IMR-90 (cell line): ENCODE results near the gene SFXN2. TPM values are rescaled to one million over a fixed set of nuclear protein-coding genes. Genes with fewer than 3 reads are reported as not detected.

Experiments
- ATAC-seq: fragments of 200-7000 bp; cut with Tn5 transposase; 2 replicates; pipeline ENCODE4 v1.9.1; 2020; ENCODE audit warnings: low read depth, mild to moderate bottlenecking, moderate library complexity
- BruUV-seq: library from RNA; stranded (reverse); fragments of 400-500 nt; replicated peaks from 2 replicates; lab custom pipeline; 2021; lab: Mats Ljungman, UMichigan
- CTCF ChIA-PET: fragments of 300-600 bp; formaldehyde crosslinking; extraction: SDS; loops from one replicate; lab custom pipeline; 2021; ENCODE audit warnings: antibody characterized with exemption; lab: Yijun Ruan, JAX
- POLR2A ChIA-PET: fragments of 300-600 bp; sonication (Branson Sonifier 250); formaldehyde crosslinking; loops from one replicate; lab custom pipeline; 2022; ENCODE audit warnings: antibody characterized with exemption; ENCODE audit not compliant: unreplicated experiment; lab: Charles Lee
- DNase-seq: peaks from one replicate; pipeline ENCODE4 v3.0.0; 2013
- H2AFZ ChIP-seq: replicated peaks from 2 replicates; pipeline ENCODE3; 2013; ENCODE audit warnings: low read length, mild to moderate bottlenecking; ENCODE audit not compliant: poor library complexity
- H2AK5ac ChIP-seq: 2 replicates; pipeline ENCODE4 v1.6.1; 2013; ENCODE audit warnings: low read depth, low read length, inconsistent platforms
- H2AK9ac ChIP-seq: replicated peaks from 2 replicates; pipeline ENCODE3; 2013; ENCODE audit warnings: mild to moderate bottlenecking, low read depth, low read length, moderate library complexity; ENCODE audit not compliant: poor library complexity
- H2BK120ac ChIP-seq: 2 replicates; pipeline ENCODE4 v1.6.1; 2013; ENCODE audit warnings: low read depth, low read length, inconsistent platforms
- H2BK15ac ChIP-seq: 3 replicates; pipeline ENCODE4 v1.6.1; 2013; ENCODE audit warnings: low read depth, low read length, inconsistent platforms
- H2BK20ac ChIP-seq: 2 replicates; pipeline ENCODE4 v1.6.1; 2013; ENCODE audit warnings: low read depth, mild to moderate bottlenecking, inconsistent platforms, low read length, moderate library complexity
- H2BK5ac ChIP-seq: 2 replicates; pipeline ENCODE4 v1.6.1; 2013; ENCODE audit warnings: mild to moderate bottlenecking, low read depth, low read length, inconsistent platforms; ENCODE audit not compliant: poor library complexity, severe bottlenecking
- H3K14ac ChIP-seq: replicated peaks from 2 replicates; pipeline ENCODE4 v1.6.1; 2013; ENCODE audit warnings: low read depth, low read length, inconsistent platforms
- H3K18ac ChIP-seq: 2 replicates; pipeline ENCODE4 v1.6.1; 2013; ENCODE audit warnings: low read depth, low read length, control low read depth
- H3K23ac ChIP-seq: 2 replicates; pipeline ENCODE4 v1.6.1; 2013; ENCODE audit warnings: low read depth, low read length, inconsistent platforms
- H3K27ac ChIP-seq: 2 replicates; pipeline ENCODE4 v1.5.1; 2013; ENCODE audit warnings: mild to moderate bottlenecking, control low read depth, low read length; ENCODE audit not compliant: insufficient read depth
- H3K27me3 ChIP-seq: 2 replicates; pipeline ENCODE4 v1.6.1; 2013; ENCODE audit warnings: low read length; ENCODE audit not compliant: control insufficient read depth, insufficient read depth
- H3K36me3 ChIP-seq: 2 replicates; pipeline ENCODE4 v1.6.1; 2013; ENCODE audit warnings: low read length, mixed read lengths; ENCODE audit not compliant: control insufficient read depth, insufficient read depth
- H3K4ac ChIP-seq: 2 replicates; pipeline ENCODE4 v1.6.1; 2013; ENCODE audit warnings: low read depth, low read length, inconsistent platforms
- H3K4me1 ChIP-seq: 2 replicates; pipeline ENCODE4 v1.6.1; 2013; ENCODE audit warnings: low read length, mixed read lengths; ENCODE audit not compliant: control insufficient read depth, insufficient read depth
- H3K4me2 ChIP-seq: 2 replicates; pipeline ENCODE4 v1.6.1; 2013; ENCODE audit warnings: low read depth, mild to moderate bottlenecking, control low read depth, low read length, moderate library complexity
- H3K4me3 ChIP-seq: 2 replicates; pipeline ENCODE4 v1.5.1; 2013; ENCODE audit warnings: low read depth, mild to moderate bottlenecking, control low read depth, low read length, moderate library complexity; ENCODE audit not compliant: insufficient read depth
- H3K56ac ChIP-seq: 2 replicates; pipeline ENCODE4 v1.6.1; 2013; ENCODE audit warnings: low read length, inconsistent platforms; ENCODE audit not compliant: insufficient read depth; ENCODE audit errors: extremely low read depth
- H3K79me1 ChIP-seq, 2 experiments: 2 replicates each; pipeline ENCODE4 v1.6.1; 2013; ENCODE audit warnings: low read length in 2 of 2, inconsistent platforms in 1 of 2, low read depth in 1 of 2
- H3K9ac ChIP-seq: 2 replicates; pipeline ENCODE4 v1.6.1; 2013; ENCODE audit warnings: low read depth, low read length, control low read depth
- H3K9me1 ChIP-seq: 2 replicates; pipeline ENCODE4 v1.6.1; 2013; ENCODE audit warnings: low read length, inconsistent platforms; ENCODE audit not compliant: insufficient read depth
- H3K9me3 ChIP-seq: 2 replicates; pipeline ENCODE4 v1.6.1; 2013; ENCODE audit warnings: low read length; ENCODE audit not compliant: control insufficient read depth, insufficient read depth
- H4K20me1 ChIP-seq: 2 replicates; pipeline ENCODE4 v1.6.1; 2013; ENCODE audit warnings: low read length, inconsistent platforms; ENCODE audit not compliant: insufficient read depth
- H4K5ac ChIP-seq: 2 replicates; pipeline ENCODE4 v1.6.1; 2013; ENCODE audit warnings: mild to moderate bottlenecking, low read depth, low read length, control low read depth
- H4K8ac ChIP-seq, 2 experiments: 2 replicates each; pipeline ENCODE4 v1.6.1; 2013; ENCODE audit warnings: low read depth in 2 of 2, low read length in 2 of 2, control low read depth in 1 of 2, inconsistent platforms in 1 of 2
- H4K91ac ChIP-seq: 2 replicates; pipeline ENCODE4 v1.6.1; 2013; ENCODE audit warnings: low read depth, low read length, inconsistent platforms; ENCODE audit not compliant: insufficient read depth
- BHLHE40 ChIP-seq: fragments of 150-350 bp; IDR thresholded peaks from 2 replicates; pipeline ENCODE4 v1.6.1; 2016; ENCODE audit warnings: mild to moderate bottlenecking, low read depth, low read length
- CEBPB ChIP-seq: IDR thresholded peaks from 2 replicates; pipeline ENCODE4 v1.6.1; 2012; ENCODE audit warnings: low read depth, low read length, improper control_type of control experiment
- CHD1 ChIP-seq: IDR thresholded peaks from 2 replicates; pipeline ENCODE4 v1.6.1; 2012; ENCODE audit warnings: low read depth, low read length, improper control_type of control experiment
- CTCF ChIP-seq: conservative IDR thresholded peaks from 2 replicates; pipeline ENCODE4 v1.5.1; 2012; ENCODE audit warnings: mild to moderate bottlenecking, low read depth, low read length, improper control_type of control experiment
- ELK1 ChIP-seq: fragments of 150-350 bp; IDR thresholded peaks from 2 replicates; pipeline ENCODE4 v1.6.1; 2016; ENCODE audit warnings: low read depth, mild to moderate bottlenecking, low read length, moderate library complexity, borderline replicate concordance
- FOS ChIP-seq: fragments of 150-350 bp; IDR thresholded peaks from 2 replicates; pipeline ENCODE4 v1.6.1; 2016; ENCODE audit warnings: low read depth, low read length
- MAFK ChIP-seq: IDR thresholded peaks from 2 replicates; pipeline ENCODE4 v1.6.1; 2012; ENCODE audit warnings: low read depth, low read length, improper control_type of control experiment
- MAZ ChIP-seq: IDR thresholded peaks from 2 replicates; pipeline ENCODE4 v1.6.1; 2012; ENCODE audit warnings: low read depth, mild to moderate bottlenecking, low read length, improper control_type of control experiment, moderate library complexity, borderline replicate concordance
- MXI1 ChIP-seq: IDR thresholded peaks from 2 replicates; pipeline ENCODE4 v1.6.1; 2012; ENCODE audit warnings: low read depth, mild to moderate bottlenecking, low read length, moderate library complexity, borderline replicate concordance
- NFE2L2 ChIP-seq: fragments of 150-350 bp; IDR thresholded peaks from 2 replicates; pipeline ENCODE4 v1.6.1; 2016; ENCODE audit warnings: low read depth, mild to moderate bottlenecking, low read length
- POLR2A ChIP-seq: IDR thresholded peaks from 2 replicates; pipeline ENCODE4 v1.6.1; 2012; ENCODE audit warnings: mild to moderate bottlenecking, low read depth, low read length
- RAD21 ChIP-seq: IDR thresholded peaks from 2 replicates; pipeline ENCODE4 v1.6.1; 2012; ENCODE audit warnings: low read length, improper control_type of control experiment
- RCOR1 ChIP-seq: IDR thresholded peaks from 2 replicates; pipeline ENCODE4 v1.6.1; 2012; ENCODE audit warnings: mild to moderate bottlenecking, low read length, improper control_type of control experiment; ENCODE audit not compliant: insufficient replicate concordance
- RFX5 ChIP-seq: IDR thresholded peaks from 2 replicates; pipeline ENCODE4 v1.8.0; 2012; ENCODE audit warnings: low read depth, mild to moderate bottlenecking, low read length, moderate library complexity
- SMC3 ChIP-seq: fragments of 150-350 bp; IDR thresholded peaks from 2 replicates; pipeline ENCODE4 v1.6.1; 2016; ENCODE audit warnings: low read depth, mild to moderate bottlenecking, antibody characterized with exemption, low read length, moderate library complexity
- USF2 ChIP-seq: fragments of 150-350 bp; IDR thresholded peaks from 2 replicates; pipeline ENCODE4 v1.6.1; 2017; ENCODE audit warnings: mild to moderate bottlenecking, antibody characterized with exemption, low read length, low read depth
- WGBS, 2 experiments: methylation state at CpG; one replicate each; pipeline versions ENCODE4 v1.1.5 to v1.1.7; 2013; ENCODE audit warnings: missing lambda C conversion rate in 2 of 2; ENCODE audit not compliant: insufficient read length in 1 of 2; ENCODE audit errors: extremely low coverage in 2 of 2; 5-methylcytosine and 5-hydroxymethylcytosine counted together
- dilution Hi-C: fragments of 300-500 bp; cut with HindIII; formaldehyde crosslinking; loops from one replicate; pipeline ENCODE4 v1.14.3; 2018; ENCODE audit warnings: low sequenced_read_pairs; ENCODE audit not compliant: unreplicated experiment
- in situ Hi-C: fragments of 300-500 bp; cut with MboI; formaldehyde crosslinking; loops from 3 replicates; pipeline ENCODE4 v1.14.3; 2019; ENCODE audit warnings: low sequenced_read_pairs, inconsistent platforms, mixed read lengths
- intact Hi-C: fragments of 100-400 bp; cut with micrococcal nuclease; formaldehyde crosslinking; loops from 2 replicates; pipeline ENCODE4 v1.10.0; 2022
- polyA plus RNA-seq, 3 experiments: library from polyadenylated mRNA; depleted of rRNA; stranded (reverse); fragments of >200 nt; gene quantifications; 2 replicates each; pipeline ENCODE4 v1.2.3, GENCODE V29; 2012; ENCODE audit warnings: low replicate concordance in 1 of 3
- total RNA-seq: library from RNA; depleted of rRNA; stranded (reverse); fragments of >200 nt; gene quantifications from 2 replicates; pipeline ENCODE4 v1.2.3, GENCODE V29; 2012

The SFXN2 gene
- total and polyA plus RNA-seq, 2 of the 4 experiments (the other 2 are of a cell fraction), result 6.9 to 11.7 TPM

DNA sequence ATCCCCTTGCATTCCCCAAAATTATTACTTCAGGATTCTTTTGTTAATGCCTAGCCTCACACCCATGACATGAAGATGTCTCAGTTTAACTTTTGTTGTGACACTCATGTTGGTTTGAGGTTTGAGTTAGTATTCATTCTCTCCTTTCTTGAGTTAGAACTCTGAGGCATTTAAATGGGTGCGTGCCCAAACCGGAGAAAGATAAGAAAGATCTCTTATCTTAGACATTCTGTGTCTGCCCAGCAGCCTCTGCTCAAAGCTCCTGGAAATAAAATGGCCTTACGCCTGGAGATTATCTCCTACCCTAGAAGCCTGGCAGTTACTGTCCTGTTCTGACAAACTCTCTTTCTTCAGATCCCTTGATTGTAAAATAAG lies 55.7 kb downstream of the SFXN2 start:
- peaks cover 4% of the 10 kb centered on the region for H3K36me3 ChIP-seq
- no peak overlapping the region for H2AK9ac ChIP-seq
- H3K9me1 ChIP-seq, result peaks cover 31% of the 10 kb centered on the region
- H3K9ac ChIP-seq, result no peak overlapping the region
- H4K20me1 ChIP-seq, result peaks cover 67% of the 10 kb centered on the region
- POLR2A ChIA-PET, result no interaction called here
- WGBS, 2 experiments, result no CpG with 5 or more reads among the region's 3 CpGs
- dilution Hi-C loops, result no loop called here
- H2BK5ac ChIP-seq, result no peak overlapping the region
- no peaks in the 10 kb centered on the region for H3K9me3 ChIP-seq
- TF ChIP-seq RFX5, result no peak
- no peak for TF ChIP-seq SMC3
- no peak for TF ChIP-seq CHD1
- no peak for TF ChIP-seq USF2
- TF ChIP-seq RAD21, result no peak
- TF ChIP-seq BHLHE40, result no peak
- no peak for TF ChIP-seq CTCF
- TF ChIP-seq NFE2L2, result no peak
- no peak for TF ChIP-seq ELK1
- no peak for TF ChIP-seq RCOR1
- TF ChIP-seq MAFK, result no peak
- TF ChIP-seq FOS, result no peak
- TF ChIP-seq POLR2A, result no peak
- no peak for TF ChIP-seq CEBPB
- no peak for TF ChIP-seq MXI1
- TF ChIP-seq MAZ, result no peak
- peaks cover 46 to 70% of the 10 kb centered on the region in 2 experiments for H3K79me1 ChIP-seq
- H3K14ac ChIP-seq, result no peak overlapping the region
- no peak overlapping the region for H3K4ac ChIP-seq
- H2AFZ ChIP-seq, result no peak overlapping the region
- no peak overlapping the region for H3K4me2 ChIP-seq
- no peak overlapping the region for H2BK20ac ChIP-seq
- no peak for DNase-seq
- no peak overlapping the region for H2BK15ac ChIP-seq
- H3K23ac ChIP-seq, result no peak overlapping the region
- BruUV-seq, result no TSS peak
- peaks cover 11% of the 10 kb centered on the region for H3K4me1 ChIP-seq
- no peak overlapping the region for H4K91ac ChIP-seq
- H3K18ac ChIP-seq, result no peak overlapping the region
- intact Hi-C loops, result no loop called here
- H3K27me3 ChIP-seq, result no peaks in the 10 kb centered on the region
- H3K56ac ChIP-seq, result no peak overlapping the region
- no peak overlapping the region for H3K4me3 ChIP-seq
- H3K27ac ChIP-seq, result no peak overlapping the region
- in situ Hi-C loops, result no loop called here
- H4K5ac ChIP-seq, result no peak overlapping the region
- ATAC-seq, result no peak
- no peak overlapping the region for H4K8ac ChIP-seq
- no peak overlapping the region for H2AK5ac ChIP-seq
- no peak overlapping the region for H2BK120ac ChIP-seq
- CTCF ChIA-PET, result no interaction called here
